Ectodermal cell (in vitro differentiated cells): ENCODE data around the gene LRRC43.

ENCODE experiments used
- H3K27ac ChIP-seq: 2 replicates; pipeline ENCODE4 v1.7.0; 2013; ENCODE audit warnings: mild to moderate bottlenecking, low read depth, low read length; ENCODE audit not compliant: insufficient read depth, poor library complexity, severe bottlenecking
- H3K27me3 ChIP-seq: 2 replicates; pipeline ENCODE4 v1.7.0; 2013; ENCODE audit warnings: mild to moderate bottlenecking, low read length; ENCODE audit not compliant: insufficient read depth, control insufficient read depth, poor library complexity, severe bottlenecking
- H3K36me3 ChIP-seq: one replicate; pipeline ENCODE4 v1.7.0; 2013; ENCODE audit warnings: low read length; ENCODE audit not compliant: control insufficient read depth, insufficient read depth
- H3K4me1 ChIP-seq: one replicate; pipeline ENCODE4 v1.7.0; 2013; ENCODE audit warnings: low read length; ENCODE audit not compliant: control insufficient read depth, insufficient read depth
- H3K4me3 ChIP-seq: 2 replicates; pipeline ENCODE4 v1.7.0; 2013; ENCODE audit warnings: low read depth, low read length, control low read depth; ENCODE audit not compliant: insufficient read depth
- H3K9me3 ChIP-seq: 2 replicates; pipeline ENCODE4 v1.7.0; 2013; ENCODE audit warnings: mild to moderate bottlenecking, low read length, moderate library complexity; ENCODE audit not compliant: control insufficient read depth
- WGBS, 2 experiments: methylation state at CpG; one replicate each; pipeline ENCODE4 v1.1.7; 2013; ENCODE audit warnings: missing lambda C conversion rate in 2 of 2; 5-methylcytosine and 5-hydroxymethylcytosine counted together

The LRRC43 gene

DNA sequence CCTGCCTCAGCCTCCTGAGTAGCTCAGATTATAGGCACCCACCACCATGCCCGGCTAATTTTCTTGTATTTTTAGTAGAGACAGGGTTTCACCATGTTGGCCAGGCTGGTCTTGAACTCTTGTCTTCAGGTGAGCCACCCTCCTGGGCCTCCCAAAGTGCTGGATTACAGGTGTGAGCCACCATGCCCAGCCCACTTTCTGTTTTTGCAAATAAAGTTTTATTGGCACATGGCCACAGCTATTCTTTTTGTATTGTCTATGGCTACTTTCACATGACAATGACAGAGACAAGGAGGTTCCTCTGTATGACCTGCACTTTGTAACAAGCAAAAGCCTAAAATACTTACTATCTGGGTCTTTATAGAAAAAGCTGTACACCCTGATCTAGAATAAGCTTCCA, 62.6 kb downstream of the LRRC43 start:
- H3K9me3 ChIP-seq = no peaks in the 10 kb centered on the region
- no peak overlapping the region for H3K4me3 ChIP-seq
- H3K36me3 ChIP-seq = peaks cover 9% of the 10 kb centered on the region
- 91 to 95% methylated on average over 1 of the region's 1 CpG for WGBS, 2 experiments
- no peaks in the 10 kb centered on the region for H3K4me1 ChIP-seq
- H3K27ac ChIP-seq = no peak overlapping the region
- H3K27me3 ChIP-seq = no peaks in the 10 kb centered on the region

- Histone ChIP-seq H3K4me1 (no peaks in the 10 kb centered on the region), H3K36me3 (peaks cover 9% of the 10 kb centered on the region), H3K27ac (no peak overlapping the region), H3K27me3 (no peaks in the 10 kb centered on the region), H3K4me3 (no peak overlapping the region), H3K9me3 (no peaks in the 10 kb centered on the region)
- 96 to 98% methylated on average over 6 of the region's 6 CpGs for WGBS, 2 experiments
Measured at GRCh38 chr12:122250047-122250446, 67.1 kb downstream of the LRRC43 start.

GRCh38 chr12:122250536-122250935, 67.6 kb downstream of the LRRC43 start:
- WGBS, 2 experiments = 96 to 97% methylated on average over 8 of the region's 8 CpGs
- Histone ChIP-seq H3K27me3 (no peaks in the 10 kb centered on the region), H3K4me3 (no peak overlapping the region), H3K36me3 (peaks cover 9% of the 10 kb centered on the region), H3K4me1 (no peaks in the 10 kb centered on the region), H3K9me3 (no peaks in the 10 kb centered on the region), H3K27ac (no peak overlapping the region)
